Activated B cell treated with CpG ODN at 0.5 μM for 24 hours (primary cell): Measurements from ENCODE around the gene MRFAP1L1. TPM values are rescaled to one million over a fixed set of nuclear protein-coding genes. Genes with fewer than 3 reads are reported as not detected.
A peak's percentile ranks its signal among the peaks of the same experiment; 100 is the strongest.

Source experiments
- ATAC-seq: fragments of 200-7000 bp; cut with Tn5 transposase; one replicate; pipeline ENCODE4 v1.10.0; 2021; ENCODE audit warnings: low read depth, mild to moderate bottlenecking, moderate library complexity
- CTCF ChIA-PET: fragments of 350-600 bp; sonication (Branson Sonifier 250); formaldehyde crosslinking; loops from one replicate; lab custom pipeline; 2021; ENCODE audit warnings: antibody characterized with exemption; lab: Charles Lee
- POLR2A ChIA-PET: fragments of 350-600 bp; sonication (Branson Sonifier 250); formaldehyde crosslinking; loops from one replicate; lab custom pipeline; 2021; ENCODE audit warnings: antibody characterized with exemption; lab: Charles Lee
- DNase-seq: peaks from one replicate; pipeline ENCODE4 v3.0.0; 2022
- H3K27ac Mint-ChIP-seq: one replicate; pipeline ENCODE4 v1.8.0; 2020; ENCODE audit warnings: mixed read lengths
- H3K27me3 Mint-ChIP-seq: one replicate; pipeline ENCODE4 v1.8.0; 2021; ENCODE audit warnings: mixed read lengths
- H3K36me3 Mint-ChIP-seq: one replicate; pipeline ENCODE4 v1.8.0; 2021; ENCODE audit warnings: low read depth, mixed read lengths
- H3K4me1 Mint-ChIP-seq: one replicate; pipeline ENCODE4 v1.8.0; 2021; ENCODE audit warnings: mixed read lengths
- H3K4me3 Mint-ChIP-seq: one replicate; pipeline ENCODE4 v1.8.0; 2020; ENCODE audit warnings: mild to moderate bottlenecking, mixed read lengths
- H3K9me3 Mint-ChIP-seq: one replicate; pipeline ENCODE4 v1.8.0; 2020; ENCODE audit warnings: mixed read lengths
- intact Hi-C: fragments of 100-400 bp; cut with micrococcal nuclease; formaldehyde crosslinking; loops from one replicate; pipeline ENCODE4 v1.15.1; 2024
- total RNA-seq: library from RNA; stranded (reverse); gene quantifications from 2 replicates; pipeline ENCODE4 v1.2.3, GENCODE V29; 2022
- TF ChIP-seq, protein P1 (sequence below): fragments of 200-600 bp; IDR thresholded peaks from one replicate; pipeline ENCODE4 v1.8.0; 2022; ENCODE audit warnings: antibody characterized with exemption, mild to moderate bottlenecking

The MRFAP1L1 gene
- total RNA-seq, 1 donor from 2014 or later: 39.1 TPM

DNA sequence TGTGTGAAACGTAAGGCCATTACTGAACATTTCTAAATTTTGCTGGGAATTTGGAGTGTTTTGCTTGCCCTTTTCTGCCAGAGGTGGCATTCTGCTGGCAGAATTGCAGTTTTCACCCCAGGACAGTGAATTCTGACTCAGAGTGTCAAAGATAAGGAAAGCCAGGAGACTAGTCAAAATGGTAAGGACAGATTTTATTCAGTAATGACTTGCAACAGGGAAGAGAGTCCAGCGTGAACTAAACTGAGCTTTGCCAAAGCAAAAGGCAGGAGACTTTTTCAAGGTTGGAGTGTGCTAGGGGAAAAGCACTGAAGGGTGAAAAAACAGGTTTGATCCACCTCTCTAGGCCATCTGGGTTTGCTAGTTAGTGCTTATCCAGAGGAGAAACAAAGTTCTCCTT lies 49.8 kb downstream of the MRFAP1L1 start:
- DNase-seq (no peak), ATAC-seq (no peak)
- ChIA-PET CTCF (no interaction called here), POLR2A (interaction anchor here (3.1 kb wide), 1 partner anchor 18 kb away, joined by 29 read pairs; the partner anchor contains the start of gene MRFAP1)
- TF ChIP-seq, protein P1, sequence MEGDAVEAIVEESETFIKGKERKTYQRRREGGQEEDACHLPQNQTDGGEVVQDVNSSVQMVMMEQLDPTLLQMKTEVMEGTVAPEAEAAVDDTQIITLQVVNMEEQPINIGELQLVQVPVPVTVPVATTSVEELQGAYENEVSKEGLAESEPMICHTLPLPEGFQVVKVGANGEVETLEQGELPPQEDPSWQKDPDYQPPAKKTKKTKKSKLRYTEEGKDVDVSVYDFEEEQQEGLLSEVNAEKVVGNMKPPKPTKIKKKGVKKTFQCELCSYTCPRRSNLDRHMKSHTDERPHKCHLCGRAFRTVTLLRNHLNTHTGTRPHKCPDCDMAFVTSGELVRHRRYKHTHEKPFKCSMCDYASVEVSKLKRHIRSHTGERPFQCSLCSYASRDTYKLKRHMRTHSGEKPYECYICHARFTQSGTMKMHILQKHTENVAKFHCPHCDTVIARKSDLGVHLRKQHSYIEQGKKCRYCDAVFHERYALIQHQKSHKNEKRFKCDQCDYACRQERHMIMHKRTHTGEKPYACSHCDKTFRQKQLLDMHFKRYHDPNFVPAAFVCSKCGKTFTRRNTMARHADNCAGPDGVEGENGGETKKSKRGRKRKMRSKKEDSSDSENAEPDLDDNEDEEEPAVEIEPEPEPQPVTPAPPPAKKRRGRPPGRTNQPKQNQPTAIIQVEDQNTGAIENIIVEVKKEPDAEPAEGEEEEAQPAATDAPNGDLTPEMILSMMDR: no peak
- Mint-ChIP-seq H3K4me1 (peaks cover 3% of the 10 kb centered on the region), H3K27ac (no peak overlapping the region), H3K9me3 (no peaks in the 10 kb centered on the region), H3K4me3 (no peak overlapping the region), H3K27me3 (peaks cover 18% of the 10 kb centered on the region), H3K36me3 (no peaks in the 10 kb centered on the region)
- intact Hi-C loops: loop anchor here (2.0 kb wide), 1 partner anchor 19 kb away; the partner anchor contains the start of gene MRFAP1

DNA sequence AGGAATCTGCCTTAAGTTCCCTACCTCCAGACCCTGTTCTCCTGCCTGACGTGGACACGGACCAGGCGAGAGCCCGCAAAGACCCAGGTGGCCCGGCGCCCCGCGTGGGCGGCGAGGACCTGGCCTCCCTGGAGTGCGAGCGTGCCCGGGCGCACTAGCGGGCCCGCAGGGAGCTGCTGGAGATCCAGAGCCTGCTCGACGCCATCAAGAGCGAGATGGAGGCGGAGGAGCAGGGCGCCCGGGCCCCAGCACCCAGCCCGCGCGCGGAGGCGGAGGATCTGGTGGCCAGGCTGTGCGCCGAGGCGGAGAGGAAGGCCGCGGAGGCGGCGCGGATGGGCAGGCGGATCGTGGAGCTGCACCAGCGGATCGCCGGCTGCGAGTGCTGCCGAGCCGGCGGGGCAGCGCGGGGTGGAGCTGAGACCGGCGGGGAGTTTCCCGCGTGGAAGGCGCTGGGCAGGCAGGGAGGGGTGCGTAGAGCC lies 51.0 kb downstream of the MRFAP1L1 start:
- H3K27me3 Mint-ChIP-seq: peaks cover 18% of the 10 kb centered on the region
- H3K9me3 Mint-ChIP-seq: no peaks in the 10 kb centered on the region
- peak overlapping the region; percentile 71 for H3K4me3 Mint-ChIP-seq
- TF ChIP-seq, protein P1: no peak
- ATAC-seq: peak; percentile 81
- H3K36me3 Mint-ChIP-seq: no peaks in the 10 kb centered on the region
- ChIA-PET CTCF (no interaction called here), POLR2A (interaction anchor here (1.0 to 3.1 kb wide), 4 partner anchors 12 to 50 kb away, joined by 3 to 29 read pairs (median 8); partner anchors contain the start of gene MRFAP1)
- intact Hi-C loops: loop anchor here (2.0 kb wide), 1 partner anchor 18 kb away; the partner anchor contains the start of gene MRFAP1
- no peak overlapping the region for H3K27ac Mint-ChIP-seq
- DNase-seq: no peak
- peaks cover 3% of the 10 kb centered on the region for H3K4me1 Mint-ChIP-seq

- TF ChIP-seq, protein P1: no peak
- intact Hi-C loops: loop anchor here (2.0 kb wide), 1 partner anchor 17 kb away; the partner anchor contains the start of gene MRFAP1
- Mint-ChIP-seq H3K9me3 (no peaks in the 10 kb centered on the region), H3K4me1 (peaks cover 3% of the 10 kb centered on the region), H3K4me3 (peak overlapping the region; percentile 71), H3K27ac (no peak overlapping the region), H3K27me3 (peaks cover 18% of the 10 kb centered on the region), H3K36me3 (no peaks in the 10 kb centered on the region)
- ChIA-PET CTCF (no interaction called here), POLR2A (interaction anchor here (1.0 to 3.1 kb wide), 4 partner anchors 12 to 51 kb away, joined by 3 to 29 read pairs (median 8); partner anchors contain the start of gene MRFAP1)
- no peak for DNase-seq
- no peak for ATAC-seq
Observed at GRCh38 chr4:6658209-6658595, 51.5 kb downstream of the MRFAP1L1 start.

Other genes with a start within 250 kb of the MRFAP1L1 start
- gene PPP2R2C, start 237.3 kb downstream of the MRFAP1L1 start, total RNA-seq: not detected in 2 replicates
- gene MAN2B2, start 134.7 kb downstream of the MRFAP1L1 start, total RNA-seq: 24.2 and 24.7 TPM in 2 replicates
- gene MRFAP1, start 69.2 kb downstream of the MRFAP1L1 start, total RNA-seq: 93.8 and 93.9 TPM in 2 replicates
- not detected in 2 replicates for gene S100P, start 16.0 kb downstream of the MRFAP1L1 start, total RNA-seq
- gene BLOC1S4, start 6.3 kb upstream of the MRFAP1L1 start, total RNA-seq: 19.8 and 20.3 TPM in 2 replicates
- gene KIAA0232, start 72.9 kb upstream of the MRFAP1L1 start, total RNA-seq: 14.9 and 15.5 TPM in 2 replicates
- gene TBC1D14, start 200.0 kb upstream of the MRFAP1L1 start, total RNA-seq: 35.1 and 35.2 TPM in 2 replicates